PC-3 (cell line): Measurements from ENCODE around the gene F13A1. TPM values are rescaled to one million over a fixed set of nuclear protein-coding genes. Genes with fewer than 3 reads are reported as not detected.

Experiments
- ATAC-seq: fragments of 200-7000 bp; cut with Tn5 transposase; 2 replicates; pipeline ENCODE4 v1.9.1; 2020; ENCODE audit warnings: mild to moderate bottlenecking, moderate library complexity
- BruUV-seq: library from RNA; stranded (reverse); fragments of 400-500 nt; replicated peaks from 2 replicates; lab custom pipeline; 2021; lab: Mats Ljungman, UMichigan
- CTCF ChIA-PET: fragments of 300-600 bp; sonication (Branson Sonifier 250); formaldehyde crosslinking; loops from one replicate; lab custom pipeline; 2022; ENCODE audit warnings: antibody characterized with exemption; lab: Charles Lee
- POLR2A ChIA-PET: fragments of 300-600 bp; sonication (Branson Sonifier 250); formaldehyde crosslinking; loops from one replicate; lab custom pipeline; 2022; ENCODE audit warnings: antibody characterized with exemption; ENCODE audit not compliant: unreplicated experiment; lab: Charles Lee
- DNase-seq: peaks from one replicate; pipeline ENCODE4 v3.0.0-alpha.2; 2015
- H2AFZ ChIP-seq: fragments of 300-600 bp; sonication (generic); 2 replicates; pipeline ENCODE4 v1.6.0; 2016; ENCODE audit warnings: antibody characterized with exemption, low read length
- H3F3A ChIP-seq: fragments of 300-600 bp; sonication (generic); one replicate; pipeline ENCODE4 v1.6.0; 2017; ENCODE audit warnings: antibody characterized with exemption, low read length, control low read depth, mild to moderate bottlenecking; ENCODE audit not compliant: unreplicated experiment
- H3K27ac ChIP-seq: fragments of 300-600 bp; sonication (generic); 2 replicates; pipeline ENCODE4 v1.5.1; 2016; ENCODE audit warnings: mild to moderate bottlenecking, low read length
- H3K27me3 ChIP-seq: fragments of 300-600 bp; sonication (generic); 2 replicates; pipeline ENCODE4 v1.6.1; 2016; ENCODE audit warnings: low read length, mixed read lengths
- H3K36me3 ChIP-seq: fragments of 300-600 bp; sonication (generic); 2 replicates; pipeline ENCODE4 v1.6.1; 2016; ENCODE audit warnings: low read depth, mixed run types, low read length, mixed read lengths
- H3K4me1 ChIP-seq: fragments of 300-600 bp; sonication (generic); 2 replicates; pipeline ENCODE4 v1.5.1; 2016; ENCODE audit warnings: low read length; ENCODE audit not compliant: insufficient read depth
- H3K4me2 ChIP-seq: fragments of 300-600 bp; sonication (generic); 2 replicates; pipeline ENCODE4 v1.6.0; 2016; ENCODE audit warnings: low read length
- H3K4me3 ChIP-seq: fragments of 300-600 bp; sonication (generic); 2 replicates; pipeline ENCODE4 v1.5.1; 2016; ENCODE audit warnings: mild to moderate bottlenecking, low read length, mixed read lengths
- H3K79me2 ChIP-seq: fragments of 300-600 bp; sonication (generic); 2 replicates; pipeline ENCODE4 v1.6.1; 2017; ENCODE audit warnings: low read length, mixed read lengths
- H3K9ac ChIP-seq: fragments of 300-600 bp; sonication (generic); 2 replicates; pipeline ENCODE4 v1.6.0; 2016; ENCODE audit warnings: mild to moderate bottlenecking, low read length
- H3K9me2 ChIP-seq: fragments of 300-600 bp; sonication (generic); replicated peaks from 2 replicates; pipeline ENCODE4 v1.6.1; 2016; ENCODE audit warnings: mixed run types, low read length, mixed read lengths
- H3K9me3 ChIP-seq: fragments of 300-600 bp; sonication (generic); 2 replicates; pipeline ENCODE4 v1.6.1; 2016; ENCODE audit warnings: low read length, mixed read lengths
- H4K20me1 ChIP-seq: fragments of 300-600 bp; sonication (generic); 2 replicates; pipeline ENCODE4 v1.6.1; 2016; ENCODE audit warnings: low read length, mixed read lengths
- EZH2 ChIP-seq: fragments of 300-600 bp; sonication (generic); IDR thresholded peaks from one replicate; pipeline ENCODE4 v1.6.1; 2017; ENCODE audit warnings: antibody characterized with exemption, mild to moderate bottlenecking, low read length; ENCODE audit not compliant: unreplicated experiment
- EZH2phosphoT487 ChIP-seq: fragments of 300-600 bp; sonication (generic); IDR thresholded peaks from 2 replicates; pipeline ENCODE4 v1.6.1; 2018; ENCODE audit warnings: mild to moderate bottlenecking, antibody characterized with exemption, low read length, borderline replicate concordance
- intact Hi-C: fragments of 100-400 bp; cut with micrococcal nuclease; formaldehyde crosslinking; loops from 2 replicates; pipeline ENCODE4 v1.9.0; 2023
- total RNA-seq: library from RNA; depleted of rRNA; stranded (reverse); fragments of >200 nt; gene quantifications from 2 replicates; pipeline ENCODE4 v1.2.3, GENCODE V29; 2014
- TF ChIP-seq, protein P1 (sequence below): fragments of 300-600 bp; sonication (generic); conservative IDR thresholded peaks from 2 replicates; pipeline ENCODE4 v1.5.1; 2017; ENCODE audit warnings: antibody characterized with exemption, low read depth, mild to moderate bottlenecking, low read length

F13A1 gene
- total RNA-seq, 1 experiment from 2014 or later, result not detected

DNA sequence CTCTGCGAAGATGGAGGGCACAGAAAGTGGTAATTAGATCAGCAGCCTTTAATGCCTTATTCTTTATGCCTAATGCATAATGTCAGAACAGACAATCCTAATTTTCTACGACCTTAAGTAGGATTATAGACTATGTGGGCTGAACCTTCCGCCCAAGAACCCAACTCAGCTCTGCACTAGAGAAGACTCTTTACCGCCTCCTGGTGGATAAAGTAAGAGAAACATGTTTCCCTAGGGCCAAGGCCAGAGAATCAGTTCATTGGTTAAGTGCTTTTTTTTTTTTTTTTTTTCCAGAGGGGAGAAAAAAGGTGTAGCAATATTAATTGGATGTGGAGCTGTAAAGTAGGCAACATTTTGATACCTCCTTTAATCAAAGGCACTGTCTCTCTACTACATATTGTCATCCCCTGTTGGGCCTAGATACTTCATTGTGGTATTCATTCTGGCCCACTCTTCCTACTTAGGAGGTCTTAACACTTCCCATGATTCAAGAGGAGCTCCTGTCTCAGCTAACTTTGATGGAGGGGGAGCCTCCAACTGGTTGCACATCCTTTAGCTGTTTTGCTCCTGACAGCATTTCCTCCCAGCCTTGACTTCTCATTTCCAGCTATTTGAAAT is 188.9 kb downstream of the F13A1 start:
- DNase-seq (peak; percentile 70), ATAC-seq (no peak)
- H4K20me1 ChIP-seq, result no peaks in the 10 kb centered on the region
- POLR2A ChIA-PET, result no interaction called here
- no peak overlapping the region for H3K27ac ChIP-seq
- no peak overlapping the region for H3K9ac ChIP-seq
- intact Hi-C loops, result no loop called here
- H3F3A ChIP-seq, result no peaks in the 10 kb centered on the region
- CTCF ChIA-PET, result interaction anchor here (0.6 kb wide), 1 partner anchor 170 kb away, joined by 12 read pairs; no protein-coding TSS in a partner anchor
- no peaks in the 10 kb centered on the region for H3K4me1 ChIP-seq
- H3K27me3 ChIP-seq, result peaks cover 19% of the 10 kb centered on the region
- H3K4me3 ChIP-seq, result no peak overlapping the region
- H3K36me3 ChIP-seq, result no peaks in the 10 kb centered on the region
- no TSS peak for BruUV-seq
- no peak overlapping the region for H3K4me2 ChIP-seq
- H3K9me3 ChIP-seq, result no peaks in the 10 kb centered on the region
- no peaks in the 10 kb centered on the region for H3K79me2 ChIP-seq
- no peaks in the 10 kb centered on the region for H3K9me2 ChIP-seq
- H2AFZ ChIP-seq, result no peak overlapping the region
- TF ChIP-seq, protein P1, sequence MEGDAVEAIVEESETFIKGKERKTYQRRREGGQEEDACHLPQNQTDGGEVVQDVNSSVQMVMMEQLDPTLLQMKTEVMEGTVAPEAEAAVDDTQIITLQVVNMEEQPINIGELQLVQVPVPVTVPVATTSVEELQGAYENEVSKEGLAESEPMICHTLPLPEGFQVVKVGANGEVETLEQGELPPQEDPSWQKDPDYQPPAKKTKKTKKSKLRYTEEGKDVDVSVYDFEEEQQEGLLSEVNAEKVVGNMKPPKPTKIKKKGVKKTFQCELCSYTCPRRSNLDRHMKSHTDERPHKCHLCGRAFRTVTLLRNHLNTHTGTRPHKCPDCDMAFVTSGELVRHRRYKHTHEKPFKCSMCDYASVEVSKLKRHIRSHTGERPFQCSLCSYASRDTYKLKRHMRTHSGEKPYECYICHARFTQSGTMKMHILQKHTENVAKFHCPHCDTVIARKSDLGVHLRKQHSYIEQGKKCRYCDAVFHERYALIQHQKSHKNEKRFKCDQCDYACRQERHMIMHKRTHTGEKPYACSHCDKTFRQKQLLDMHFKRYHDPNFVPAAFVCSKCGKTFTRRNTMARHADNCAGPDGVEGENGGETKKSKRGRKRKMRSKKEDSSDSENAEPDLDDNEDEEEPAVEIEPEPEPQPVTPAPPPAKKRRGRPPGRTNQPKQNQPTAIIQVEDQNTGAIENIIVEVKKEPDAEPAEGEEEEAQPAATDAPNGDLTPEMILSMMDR, result peak; percentile 69
- TF ChIP-seq EZH2phosphoT487 (no peak), EZH2 (no peak)

DNA sequence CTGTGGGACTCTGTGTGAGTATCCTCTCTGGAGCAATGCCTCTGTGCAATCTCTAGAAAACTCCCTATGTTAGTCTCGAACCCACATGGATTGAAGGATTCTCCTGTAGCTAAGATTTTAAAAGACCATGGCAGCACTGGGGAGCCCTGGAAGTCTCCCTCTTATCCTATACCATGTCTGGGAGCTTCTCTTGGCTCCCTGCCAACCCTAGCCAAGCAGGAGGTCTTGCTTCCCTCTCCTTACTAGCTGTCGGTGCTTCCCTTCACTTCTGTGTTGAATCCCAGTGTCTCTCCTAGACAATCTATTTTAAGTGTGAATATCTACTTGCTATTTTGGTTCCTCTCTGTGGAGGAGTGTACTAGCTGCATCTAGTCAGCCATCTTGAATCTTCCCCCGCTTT is 195.0 kb downstream of the F13A1 start:
- no peak overlapping the region for H3K27ac ChIP-seq
- no peaks in the 10 kb centered on the region for H3K9me3 ChIP-seq
- ATAC-seq (no peak), DNase-seq (no peak)
- intact Hi-C loops, result no loop called here
- no TSS peak for BruUV-seq
- H3K9ac ChIP-seq, result no peak overlapping the region
- H3K79me2 ChIP-seq, result no peaks in the 10 kb centered on the region
- no peaks in the 10 kb centered on the region for H3K36me3 ChIP-seq
- no peak overlapping the region for H3K4me2 ChIP-seq
- POLR2A ChIA-PET, result no interaction called here
- H3K4me3 ChIP-seq, result no peak overlapping the region
- H3F3A ChIP-seq, result no peaks in the 10 kb centered on the region
- CTCF ChIA-PET, result no interaction called here
- H3K4me1 ChIP-seq, result no peaks in the 10 kb centered on the region
- no peaks in the 10 kb centered on the region for H4K20me1 ChIP-seq
- TF ChIP-seq, protein P1, result no peak
- no peak for TF ChIP-seq EZH2
- no peak for TF ChIP-seq EZH2phosphoT487
- H3K27me3 ChIP-seq, result peaks cover 15% of the 10 kb centered on the region
- no peaks in the 10 kb centered on the region for H3K9me2 ChIP-seq
- H2AFZ ChIP-seq, result no peak overlapping the region

DNA sequence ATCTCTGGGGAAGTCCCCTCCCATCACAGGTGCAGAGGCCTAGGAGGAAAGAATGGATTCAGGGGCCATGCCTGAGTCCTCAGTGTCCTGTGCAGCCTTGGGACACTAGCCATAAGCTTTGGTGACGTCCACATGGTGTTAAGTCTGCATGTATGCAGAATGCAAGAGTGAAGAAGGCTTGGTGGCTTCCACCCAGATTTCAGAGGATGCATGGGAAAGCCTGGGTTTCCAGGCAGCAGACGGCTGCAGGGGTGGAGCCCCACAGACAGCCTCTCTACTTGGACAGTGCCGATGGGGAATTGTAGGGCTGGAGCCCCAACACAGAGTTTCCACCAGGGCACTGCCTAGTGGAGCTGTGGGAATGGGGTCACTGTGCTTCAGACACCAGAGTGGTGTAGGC is 196.7 kb downstream of the F13A1 start:
- no peaks in the 10 kb centered on the region for H3K4me1 ChIP-seq
- no peaks in the 10 kb centered on the region for H3K9me3 ChIP-seq
- no peak overlapping the region for H2AFZ ChIP-seq
- H4K20me1 ChIP-seq, result no peaks in the 10 kb centered on the region
- H3K4me2 ChIP-seq, result no peak overlapping the region
- no peak overlapping the region for H3K4me3 ChIP-seq
- no TSS peak for BruUV-seq
- DNase-seq (no peak), ATAC-seq (no peak)
- H3K36me3 ChIP-seq, result no peaks in the 10 kb centered on the region
- no peak for TF ChIP-seq EZH2
- TF ChIP-seq EZH2phosphoT487, result no peak
- TF ChIP-seq, protein P1, result no peak
- H3F3A ChIP-seq, result no peaks in the 10 kb centered on the region
- no peak overlapping the region for H3K27ac ChIP-seq
- ChIA-PET CTCF (no interaction called here), POLR2A (no interaction called here)
- intact Hi-C loops, result no loop called here
- no peaks in the 10 kb centered on the region for H3K9me2 ChIP-seq
- H3K9ac ChIP-seq, result no peak overlapping the region
- H3K27me3 ChIP-seq, result peaks cover 4% of the 10 kb centered on the region; the same call in 1 of the 2 replicates
- no peaks in the 10 kb centered on the region for H3K79me2 ChIP-seq
